Measurements from ENCODE around the gene TSC22D3.

The TSC22D3 gene

GRCh38 chrX:107750263-107750662, 25.3 kb downstream of the TSC22D3 start:
- Histone ChIP-seq H3K79me2 (ENCODE audit: insufficient read depth, low read length) (no peaks in the 10 kb centered on the region), H3K9me3 (ENCODE audit: insufficient read depth, low read length, severe bottlenecking) (no peaks in the 10 kb centered on the region), H2AFZ (ENCODE audit: low read depth, low read length) (no peak overlapping the region), H3K4me3 (ENCODE audit: low read depth in 1 of 2, low read length in 2 of 2) (no peak overlapping the region), H3K9ac (ENCODE audit: low read depth, low read length) (no peak overlapping the region), H3K27ac (ENCODE audit: low read length) (no peak overlapping the region), H3K4me1 (ENCODE audit: insufficient read depth, low read length) (no peaks in the 10 kb centered on the region), H3K36me3 (ENCODE audit: insufficient read depth, low read length) (no peaks in the 10 kb centered on the region), H3K4me2 (ENCODE audit: insufficient read depth, low read length) (no peak overlapping the region), H3K27me3 (ENCODE audit: insufficient read depth, low read length, poor library complexity) (no peaks in the 10 kb centered on the region), H4K20me1 (ENCODE audit: insufficient read depth, low read length) (no peaks in the 10 kb centered on the region)
- no peak for DNase-seq
- TF ChIP-seq EZH2 (IDR thresholded peaks at IDR 0.05; ENCODE audit: borderline replicate concordance, low read depth, low read length, severe bottlenecking) = no peak
- TF ChIP-seq CTCF (IDR thresholded peaks at IDR 0.05; ENCODE audit: borderline replicate concordance, extremely low read depth, low read length, poor library complexity, severe bottlenecking) = no peak
- ATAC-seq (ENCODE audit: insufficient read depth, low read depth) = no peak

- no peak overlapping the region for H3K27ac ChIP-seq (ENCODE audit: low read length)
- no peak for TF ChIP-seq EZH2 (IDR thresholded peaks at IDR 0.05; ENCODE audit: borderline replicate concordance, low read depth, low read length, severe bottlenecking)
- no peak for TF ChIP-seq CTCF (IDR thresholded peaks at IDR 0.05; ENCODE audit: borderline replicate concordance, extremely low read depth, low read length, poor library complexity, severe bottlenecking)
- no peak overlapping the region for H3K4me2 ChIP-seq (ENCODE audit: insufficient read depth, low read length)
- ATAC-seq (ENCODE audit: insufficient read depth, low read depth) (no peak), DNase-seq (no peak)
- no peaks in the 10 kb centered on the region for H3K27me3 ChIP-seq (ENCODE audit: insufficient read depth, low read length, poor library complexity)
- no peak overlapping the region for H3K9ac ChIP-seq (ENCODE audit: low read depth, low read length)
- H3K79me2 ChIP-seq (ENCODE audit: insufficient read depth, low read length) = no peaks in the 10 kb centered on the region
- no peaks in the 10 kb centered on the region for H3K36me3 ChIP-seq (ENCODE audit: insufficient read depth, low read length)
- H2AFZ ChIP-seq (ENCODE audit: low read depth, low read length) = no peak overlapping the region
- no peak overlapping the region for H3K4me3 ChIP-seq (ENCODE audit: low read depth in 1 of 2, low read length in 2 of 2)
- H3K9me3 ChIP-seq (ENCODE audit: insufficient read depth, low read length, severe bottlenecking) = no peaks in the 10 kb centered on the region
- H3K4me1 ChIP-seq (ENCODE audit: insufficient read depth, low read length) = no peaks in the 10 kb centered on the region
- H4K20me1 ChIP-seq (ENCODE audit: insufficient read depth, low read length) = no peaks in the 10 kb centered on the region
Observed at GRCh38 chrX:107748506-107748905, 27.1 kb downstream of the TSC22D3 start.

GRCh38 chrX:107747596-107748161, 27.9 kb downstream of the TSC22D3 start:
- Histone ChIP-seq H3K4me1 (ENCODE audit: insufficient read depth, low read length) (peaks cover 7% of the 10 kb centered on the region), H3K27me3 (ENCODE audit: insufficient read depth, low read length, poor library complexity) (no peaks in the 10 kb centered on the region), H3K4me3 (ENCODE audit: low read depth in 1 of 2, low read length in 2 of 2) (no peak overlapping the region), H3K9ac (ENCODE audit: low read depth, low read length) (no peak overlapping the region), H3K79me2 (ENCODE audit: insufficient read depth, low read length) (no peaks in the 10 kb centered on the region), H3K4me2 (ENCODE audit: insufficient read depth, low read length) (no peak overlapping the region), H3K36me3 (ENCODE audit: insufficient read depth, low read length) (no peaks in the 10 kb centered on the region), H4K20me1 (ENCODE audit: insufficient read depth, low read length) (no peaks in the 10 kb centered on the region), H3K9me3 (ENCODE audit: insufficient read depth, low read length, severe bottlenecking) (no peaks in the 10 kb centered on the region), H2AFZ (ENCODE audit: low read depth, low read length) (no peak overlapping the region), H3K27ac (ENCODE audit: low read length) (no peak overlapping the region)
- no peak for TF ChIP-seq EZH2 (IDR thresholded peaks at IDR 0.05; ENCODE audit: borderline replicate concordance, low read depth, low read length, severe bottlenecking)
- no peak for TF ChIP-seq CTCF (IDR thresholded peaks at IDR 0.05; ENCODE audit: borderline replicate concordance, extremely low read depth, low read length, poor library complexity, severe bottlenecking)
- DNase-seq (no peak), ATAC-seq (ENCODE audit: insufficient read depth, low read depth) (no peak)

- no peak overlapping the region for H2AFZ ChIP-seq (ENCODE audit: low read depth, low read length)
- H3K9me3 ChIP-seq (ENCODE audit: insufficient read depth, low read length, severe bottlenecking) = no peaks in the 10 kb centered on the region
- H3K36me3 ChIP-seq (ENCODE audit: insufficient read depth, low read length) = no peaks in the 10 kb centered on the region
- no peak overlapping the region for H3K27ac ChIP-seq (ENCODE audit: low read length)
- DNase-seq = no peak
- H3K4me2 ChIP-seq (ENCODE audit: insufficient read depth, low read length) = no peak overlapping the region
- ATAC-seq (ENCODE audit: insufficient read depth, low read depth) = no peak
- no peaks in the 10 kb centered on the region for H3K79me2 ChIP-seq (ENCODE audit: insufficient read depth, low read length)
- peaks cover 28% of the 10 kb centered on the region for H3K4me1 ChIP-seq (ENCODE audit: insufficient read depth, low read length)
- no peak overlapping the region for H3K4me3 ChIP-seq (ENCODE audit: low read depth in 1 of 2, low read length in 2 of 2)
- TF ChIP-seq EZH2 (IDR thresholded peaks at IDR 0.05; ENCODE audit: borderline replicate concordance, low read depth, low read length, severe bottlenecking) (no peak), CTCF (IDR thresholded peaks at IDR 0.05; ENCODE audit: borderline replicate concordance, extremely low read depth, low read length, poor library complexity, severe bottlenecking) (no peak)
- no peak overlapping the region for H3K9ac ChIP-seq (ENCODE audit: low read depth, low read length)
- H3K27me3 ChIP-seq (ENCODE audit: insufficient read depth, low read length, poor library complexity) = no peaks in the 10 kb centered on the region
- no peaks in the 10 kb centered on the region for H4K20me1 ChIP-seq (ENCODE audit: insufficient read depth, low read length)
Observed at GRCh38 chrX:107744868-107745267, 30.7 kb downstream of the TSC22D3 start.
